ENCODE data around the gene BACE2.
A peak's percentile ranks its signal among the peaks of the same experiment; 100 is the strongest.

The BACE2 gene

DNA sequence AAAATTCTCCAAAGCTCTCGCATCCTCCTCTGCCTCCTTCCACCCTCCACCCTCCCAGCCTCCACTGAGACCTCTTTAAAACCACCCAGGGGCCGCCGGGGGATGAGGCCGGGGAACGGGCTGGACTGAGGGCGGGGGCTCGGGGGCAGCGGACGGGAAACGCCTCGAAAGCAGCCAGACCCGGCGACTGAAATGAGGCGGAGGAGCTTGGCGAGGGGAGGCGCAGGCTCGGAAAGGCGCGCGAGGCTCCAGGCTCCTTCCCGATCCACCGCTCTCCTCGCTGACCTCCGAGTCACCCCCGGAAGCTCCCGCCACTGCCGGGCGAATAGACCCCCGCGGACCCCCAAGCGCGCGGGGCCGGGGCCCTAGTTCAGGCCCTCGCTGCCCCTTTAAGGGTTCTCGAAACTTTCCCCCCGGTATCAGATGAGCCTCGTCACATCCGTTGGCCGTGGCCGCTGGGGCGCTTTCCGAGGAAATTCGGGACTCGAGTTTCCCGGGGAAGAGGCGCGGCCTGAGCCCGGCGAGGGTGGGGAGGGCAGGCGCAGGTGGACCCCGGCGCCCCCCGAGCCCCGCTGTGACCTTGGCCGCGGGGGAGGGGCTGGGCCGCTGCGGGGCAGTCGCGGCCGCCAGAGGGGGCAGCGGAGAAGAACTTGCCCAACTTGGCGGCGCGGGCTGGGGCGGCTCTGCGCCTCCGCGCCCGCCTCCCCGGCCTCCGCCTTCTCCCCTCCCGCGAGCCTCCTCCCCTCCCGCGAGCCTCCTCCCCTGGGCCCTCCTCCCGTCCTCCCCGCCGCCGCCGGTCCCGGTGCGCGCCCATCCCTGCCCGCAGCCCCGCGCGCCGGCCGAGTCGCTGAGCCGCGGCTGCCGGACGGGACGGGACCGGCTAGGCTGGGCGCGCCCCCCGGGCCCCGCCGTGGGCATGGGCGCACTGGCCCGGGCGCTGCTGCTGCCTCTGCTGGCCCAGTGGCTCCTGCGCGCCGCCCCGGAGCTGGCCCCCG is at the start of gene BACE2:
TSS of gene BACE2 (plus strand) at position 813 of the 995 bp plus-strand sequence. CDS start at position 917, 104 bp downstream.
- peak; percentile 86 for DNase-seq

- DNase-seq = no peak
Observed at GRCh38 chr21:41119901-41120300, 48.1 kb upstream of the BACE2 start.

- no peak for DNase-seq
Observed at GRCh38 chr21:41120997-41121396, 47.0 kb upstream of the BACE2 start.

DNA sequence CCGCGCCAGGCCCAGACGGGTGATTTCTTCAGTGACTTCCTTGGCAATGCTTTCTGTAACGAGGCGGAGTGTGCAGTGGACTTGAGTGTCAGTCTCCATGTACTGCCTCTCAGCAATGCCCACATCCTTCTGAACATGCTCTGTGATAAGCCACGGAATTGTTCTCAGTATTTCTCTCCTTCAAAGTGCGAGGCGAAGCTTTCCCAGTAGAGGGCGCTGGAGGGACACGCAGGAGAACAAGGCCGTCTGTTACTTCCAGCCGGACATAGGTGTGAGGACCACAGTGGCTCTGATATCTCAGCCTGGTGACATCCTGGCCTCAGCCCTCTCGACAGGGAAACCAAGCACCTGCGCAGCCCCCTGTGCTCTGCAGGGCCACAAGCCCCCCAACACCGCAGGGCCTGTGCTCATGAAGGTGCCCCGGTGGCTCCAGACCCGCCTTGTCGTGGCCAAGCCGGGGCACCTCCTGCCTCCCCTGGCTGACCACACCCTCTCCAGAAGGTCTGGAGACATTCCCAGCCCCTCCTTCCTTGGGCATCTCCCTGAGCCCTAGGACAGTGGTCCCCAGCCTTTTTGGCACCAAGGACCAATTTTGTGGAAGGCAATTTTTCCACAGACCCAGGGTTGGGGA is 46.1 kb upstream of the BACE2 start:
- peak; percentile 85 for DNase-seq

DNA sequence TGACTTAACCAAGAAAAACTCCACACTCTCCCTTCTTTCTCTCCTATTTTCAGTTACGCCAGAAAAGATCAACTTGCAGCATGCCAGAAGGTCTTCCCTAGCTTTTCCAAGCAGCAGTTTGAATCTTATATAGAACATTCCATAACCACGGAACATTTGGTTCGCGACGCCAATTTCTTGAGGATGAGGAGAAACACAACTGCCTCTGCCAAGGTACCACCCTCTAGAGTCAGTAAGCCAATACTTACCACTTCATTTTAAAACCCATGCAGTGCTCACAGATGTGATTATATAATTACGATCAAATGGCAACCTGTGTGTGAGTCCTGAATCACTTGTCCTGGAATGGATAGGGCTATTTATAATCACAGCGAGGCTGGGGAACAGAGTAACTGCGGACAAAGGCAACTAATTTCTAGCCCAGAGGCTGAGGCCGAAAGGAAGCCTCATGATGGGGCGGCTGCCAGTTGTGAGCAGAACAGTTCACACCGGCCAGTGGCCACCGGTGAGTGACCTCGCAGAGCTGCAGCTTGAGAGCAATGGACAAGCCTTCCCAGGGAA is 43.2 kb upstream of the BACE2 start:
- no peak for DNase-seq

DNA sequence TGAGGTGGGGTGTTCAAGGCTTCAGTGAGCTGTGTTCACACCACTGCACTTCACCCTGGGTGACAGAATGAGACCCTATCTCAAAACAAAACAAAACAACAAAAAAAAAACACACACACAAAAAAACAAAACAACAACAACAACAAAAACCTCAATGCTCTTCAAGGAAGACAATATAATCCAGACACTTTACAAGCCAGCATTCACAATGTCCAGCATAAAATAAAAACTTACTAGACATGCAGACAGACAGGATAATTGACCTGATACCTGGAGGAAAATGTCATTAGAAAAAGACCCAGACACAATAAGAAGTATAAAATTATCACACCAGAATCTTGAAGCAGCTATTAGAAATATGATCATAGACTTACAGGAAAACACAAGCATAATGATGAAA is 39.0 kb upstream of the BACE2 start:
- no peak for DNase-seq

DNA sequence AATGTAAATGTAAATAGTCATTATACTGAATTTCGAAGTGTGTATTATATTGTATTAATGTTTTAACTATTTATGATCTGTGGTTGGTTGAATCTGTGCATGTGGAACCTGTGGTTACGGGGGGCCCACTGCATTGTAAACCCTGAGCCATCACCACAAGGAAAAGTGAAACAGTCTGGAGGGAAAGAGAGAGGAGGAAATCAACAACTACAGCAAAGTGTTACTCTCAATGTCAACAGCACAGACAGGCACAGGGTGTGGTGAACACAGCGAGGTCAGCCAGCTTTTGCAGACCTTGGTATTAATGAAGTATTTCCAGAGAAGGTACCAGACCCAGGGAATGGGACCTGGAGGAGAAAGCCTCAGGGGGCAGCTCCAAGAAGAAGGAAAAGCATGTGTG is 37.1 kb upstream of the BACE2 start:
- no peak for DNase-seq

- peak; percentile 66 for DNase-seq
Observed at GRCh38 chr21:41133874-41134522, 34.0 kb upstream of the BACE2 start.

DNA sequence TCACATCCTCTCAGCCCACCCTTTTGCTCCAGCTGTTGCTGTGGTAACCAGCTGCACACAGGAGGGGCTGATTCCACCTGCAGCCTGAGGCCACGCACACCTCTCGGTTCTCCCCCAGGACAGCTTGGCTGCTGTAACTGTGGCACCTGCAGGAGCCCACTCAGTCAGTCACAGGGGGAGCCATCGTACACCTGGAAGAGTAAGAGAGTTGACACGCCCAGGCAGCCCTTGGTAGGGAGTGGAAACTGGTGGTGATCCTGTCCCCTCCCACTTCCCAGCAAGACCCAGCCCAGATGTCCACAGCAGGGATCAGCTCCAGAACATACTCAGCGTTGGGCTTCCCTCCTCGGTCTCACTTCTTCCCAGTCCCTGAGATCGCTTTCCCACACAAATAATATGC is 32.2 kb upstream of the BACE2 start:
- DNase-seq = no peak

GRCh38 chr21:41136286-41136685 is 31.7 kb upstream of the BACE2 start:
- DNase-seq = no peak

DNA sequence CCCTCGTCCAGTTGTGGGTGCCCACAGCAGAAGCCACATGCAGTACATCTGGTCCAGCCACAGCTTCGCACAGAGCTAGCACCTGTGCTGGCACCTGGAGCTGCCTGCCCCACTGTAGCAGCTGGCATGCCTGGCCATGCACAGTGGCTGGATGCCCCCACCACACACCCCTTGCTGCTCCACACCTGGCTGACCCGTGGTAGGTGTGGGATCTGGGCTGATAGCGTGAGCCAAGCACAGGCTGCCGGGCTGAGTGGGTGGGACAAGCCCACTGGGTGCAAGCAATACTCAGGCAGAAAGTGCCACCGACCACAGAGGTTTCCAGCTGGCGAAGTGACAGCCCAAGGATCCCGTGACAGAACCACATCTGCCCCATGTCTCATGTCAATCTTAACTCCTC is 30.6 kb upstream of the BACE2 start:
- no peak for DNase-seq

GRCh38 chr21:41137889-41138288 is 30.1 kb upstream of the BACE2 start:
- no peak for DNase-seq

DNA sequence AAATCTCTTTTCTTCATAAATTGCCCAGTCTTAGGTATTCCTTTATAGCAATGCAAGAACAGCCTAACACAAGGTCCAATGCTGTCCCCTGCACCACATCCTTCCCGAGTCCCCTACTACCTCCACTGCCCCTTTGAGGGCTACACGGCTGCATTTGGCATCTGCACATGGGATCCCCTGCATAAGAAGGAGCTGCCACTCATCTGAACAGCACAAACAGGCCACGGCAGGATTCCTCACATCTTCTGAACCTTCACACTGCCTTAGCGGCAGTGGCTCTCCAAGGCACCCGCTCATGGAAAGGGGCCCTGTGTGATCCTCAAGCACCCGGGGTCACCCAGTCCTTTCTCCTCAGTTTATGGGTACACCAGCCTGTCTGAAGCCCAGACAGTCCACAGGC is 29.2 kb upstream of the BACE2 start:
- DNase-seq = no peak

DNA sequence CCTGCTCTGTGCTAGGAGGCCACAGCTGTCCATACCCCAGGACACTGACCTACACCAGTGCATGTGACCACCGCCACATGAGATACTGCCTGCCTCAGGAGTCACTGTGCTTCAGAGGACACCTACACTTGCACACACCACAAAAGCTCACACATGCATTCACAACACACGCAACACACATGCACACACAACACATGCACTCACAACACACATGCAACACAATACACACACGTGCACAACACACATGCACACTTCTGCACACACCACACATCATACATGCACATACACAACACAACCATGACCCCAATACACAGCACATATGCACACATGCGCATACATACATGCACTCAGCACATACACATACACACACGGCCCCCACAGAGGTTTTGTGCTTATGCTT is 28.7 kb upstream of the BACE2 start:
- no peak for DNase-seq

- no peak for DNase-seq
Observed at GRCh38 chr21:41139951-41140350, 28.0 kb upstream of the BACE2 start.

- no peak for DNase-seq
Observed at GRCh38 chr21:41141031-41141457, 26.9 kb upstream of the BACE2 start.

- no peak for DNase-seq
Observed at GRCh38 chr21:41142051-41142795, 25.7 kb upstream of the BACE2 start.

DNA sequence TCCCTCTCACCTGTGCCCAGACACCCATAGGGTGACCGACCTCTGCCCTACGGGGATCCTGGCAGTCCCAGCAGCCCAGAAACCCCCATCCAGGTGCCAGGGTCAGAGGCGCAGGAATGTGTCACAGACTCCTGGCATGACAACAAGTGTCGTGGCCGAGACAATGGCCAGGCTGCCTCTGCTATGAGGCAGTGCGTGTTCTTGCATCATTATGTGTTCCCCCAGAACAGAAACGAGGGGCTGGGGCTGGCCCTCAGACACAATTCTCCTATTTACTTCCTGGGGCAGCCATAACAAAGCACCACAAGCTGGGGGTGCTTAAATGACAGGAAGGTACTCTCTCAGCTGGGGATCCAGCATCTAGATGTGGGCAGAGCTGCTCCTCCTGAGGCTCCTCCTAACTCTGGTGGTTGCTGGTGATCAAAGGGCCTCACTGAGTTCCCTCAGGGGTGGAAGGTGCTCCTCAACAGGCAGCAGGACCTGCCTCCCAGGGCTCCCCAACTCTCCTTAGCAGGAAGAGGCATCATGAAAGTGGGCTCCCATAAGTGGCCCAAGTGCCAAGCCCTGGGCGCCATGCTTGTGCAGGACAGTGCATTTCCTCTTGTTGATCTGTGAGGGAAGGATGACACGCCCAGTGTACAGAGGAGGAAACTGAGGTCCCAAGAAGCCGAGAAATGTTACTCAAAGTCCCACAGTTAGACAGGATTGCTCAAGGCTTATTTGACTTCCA is 24.2 kb upstream of the BACE2 start:
- no peak for DNase-seq

GRCh38 chr21:41147096-41147978 is 20.6 kb upstream of the BACE2 start:
- peak; percentile 35 for DNase-seq

- DNase-seq = no peak
Observed at GRCh38 chr21:41147979-41148355, 20.0 kb upstream of the BACE2 start.

DNA sequence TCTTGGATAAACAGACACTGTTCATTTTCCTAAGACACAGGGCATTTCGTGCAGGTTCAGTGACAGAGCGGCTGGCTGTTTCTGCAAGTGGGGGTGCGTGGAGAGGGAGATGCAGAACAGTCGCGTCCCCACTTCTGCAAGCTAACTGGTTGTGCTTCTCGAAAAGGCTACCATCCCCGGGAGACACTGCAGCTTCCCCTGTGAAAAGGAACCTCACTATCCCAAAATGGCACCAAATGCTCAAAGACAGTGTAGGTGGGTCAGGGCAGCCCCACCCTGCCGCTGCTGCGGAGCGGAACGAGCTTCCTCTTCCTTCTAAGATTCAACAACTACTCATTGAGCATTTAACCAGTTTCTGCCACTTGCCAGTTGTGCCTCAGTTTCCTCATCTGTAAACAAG is 19.2 kb upstream of the BACE2 start:
- DNase-seq = no peak
